Fibroblast of skin of left quadriceps (primary cell): Measurements from ENCODE around the gene RTN4RL1.
"Not testable (repeated sequence)": the region's sequence is repeated elsewhere in the genome, so short reads cannot be mapped to it uniquely, and the experiment has no call there.

Experiments
- DNase-seq, 2 experiments: peaks; one replicate each; pipeline ENCODE4 v3.0.0-alpha.2; 2013; ENCODE audit warnings: low read depth in 2 of 2

Gene RTN4RL1

DNA sequence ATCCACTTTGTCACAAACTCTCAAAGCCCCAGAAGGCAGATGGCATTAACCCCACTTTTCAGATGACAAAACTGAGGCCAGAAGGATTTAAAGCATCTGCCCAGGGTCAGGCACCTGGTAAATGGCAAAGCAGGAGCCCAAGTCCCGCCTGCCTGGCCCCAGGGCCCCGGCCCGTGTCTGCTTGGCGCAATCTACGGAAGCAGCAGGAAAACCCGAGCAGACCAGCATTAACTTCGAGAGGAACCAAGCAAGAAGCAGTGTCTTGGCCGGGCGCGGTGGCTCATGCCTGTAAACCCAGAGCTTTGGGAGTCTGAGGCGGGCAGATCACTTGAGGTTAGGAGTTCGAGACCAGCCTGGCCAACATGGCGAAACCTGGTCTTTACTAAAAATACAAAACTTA lies 21.6 kb downstream of the RTN4RL1 start:
- no peak for DNase-seq

- DNase-seq: no peak
These were observed 22.3 kb downstream of the RTN4RL1 start for GRCh38 chr17:2002767-2003329.

DNA sequence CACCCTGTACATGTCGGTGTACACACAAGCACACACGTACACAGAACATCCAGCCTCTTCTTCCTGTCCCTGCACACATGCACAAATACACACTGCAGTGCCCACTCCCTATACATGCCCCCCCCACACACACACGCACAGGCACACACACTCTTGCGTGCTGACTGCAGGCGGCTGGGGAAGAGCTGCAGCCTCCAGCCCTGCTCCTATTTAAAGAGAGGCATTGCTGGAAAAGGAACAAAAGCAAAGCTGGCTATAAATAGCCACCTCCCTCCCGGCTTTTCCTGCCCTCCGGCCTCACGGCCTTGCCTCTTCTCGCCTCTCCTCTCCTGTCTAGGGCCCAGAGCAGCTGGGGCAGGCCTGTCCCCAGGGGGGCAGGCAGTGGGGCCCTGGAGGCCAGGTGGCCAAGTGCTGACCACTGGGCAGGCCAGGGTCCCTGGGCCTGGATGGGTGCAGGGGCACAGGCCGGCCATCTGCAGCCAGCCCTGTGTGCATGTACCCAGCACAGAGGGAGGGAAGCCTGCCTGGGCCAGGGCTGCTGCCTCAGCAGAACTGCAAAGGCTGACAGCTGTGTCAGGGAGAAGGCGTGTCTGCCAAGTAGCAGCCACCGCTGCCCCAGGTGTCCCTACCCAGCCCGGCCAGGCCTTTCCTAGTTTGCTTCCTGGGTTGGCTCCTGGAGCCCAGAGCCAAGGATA lies 25.4 kb downstream of the RTN4RL1 start:
- no peak for DNase-seq

DNA sequence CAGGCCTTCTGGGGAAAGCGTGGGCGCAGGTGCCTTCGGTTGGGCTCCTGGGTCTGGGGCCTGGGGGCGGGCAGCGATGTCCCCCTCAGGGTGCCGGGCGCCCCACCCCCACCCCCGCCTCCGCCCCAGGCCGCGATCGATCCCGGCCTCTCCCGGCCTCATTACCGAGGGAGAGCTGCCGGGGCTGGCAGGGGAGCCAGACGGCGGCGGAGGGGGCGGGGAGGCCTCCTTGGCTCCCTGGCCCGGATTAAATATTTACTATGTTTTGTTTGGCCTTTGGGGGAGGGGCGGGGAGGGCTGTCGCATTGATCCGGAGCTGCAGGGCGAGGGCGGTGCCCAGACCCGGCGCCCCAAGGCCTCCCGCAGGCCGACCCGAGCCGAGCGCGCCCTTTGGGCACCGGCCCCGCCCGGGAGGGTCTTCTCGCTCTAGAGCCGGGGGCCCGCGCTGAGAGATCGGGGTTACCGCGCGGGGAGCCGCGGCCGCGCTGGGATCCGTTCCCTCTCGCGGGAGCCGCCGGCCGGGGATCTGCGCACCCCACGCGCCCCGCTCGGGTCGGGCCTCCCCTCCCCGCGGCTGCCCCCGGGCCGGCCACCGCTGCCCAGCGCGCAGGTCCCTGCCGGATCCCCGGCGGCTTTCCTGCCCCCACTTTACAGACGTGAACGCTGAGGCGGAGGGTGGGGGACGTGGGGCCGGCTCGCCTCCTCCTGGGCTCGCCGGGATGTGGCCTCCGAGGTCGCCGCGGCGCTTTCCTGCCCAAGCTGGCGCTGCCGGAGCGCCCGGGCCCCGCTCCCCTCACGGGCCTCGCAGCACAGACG lies 27.0 kb downstream of the RTN4RL1 start:
- DNase-seq: no peak

DNA sequence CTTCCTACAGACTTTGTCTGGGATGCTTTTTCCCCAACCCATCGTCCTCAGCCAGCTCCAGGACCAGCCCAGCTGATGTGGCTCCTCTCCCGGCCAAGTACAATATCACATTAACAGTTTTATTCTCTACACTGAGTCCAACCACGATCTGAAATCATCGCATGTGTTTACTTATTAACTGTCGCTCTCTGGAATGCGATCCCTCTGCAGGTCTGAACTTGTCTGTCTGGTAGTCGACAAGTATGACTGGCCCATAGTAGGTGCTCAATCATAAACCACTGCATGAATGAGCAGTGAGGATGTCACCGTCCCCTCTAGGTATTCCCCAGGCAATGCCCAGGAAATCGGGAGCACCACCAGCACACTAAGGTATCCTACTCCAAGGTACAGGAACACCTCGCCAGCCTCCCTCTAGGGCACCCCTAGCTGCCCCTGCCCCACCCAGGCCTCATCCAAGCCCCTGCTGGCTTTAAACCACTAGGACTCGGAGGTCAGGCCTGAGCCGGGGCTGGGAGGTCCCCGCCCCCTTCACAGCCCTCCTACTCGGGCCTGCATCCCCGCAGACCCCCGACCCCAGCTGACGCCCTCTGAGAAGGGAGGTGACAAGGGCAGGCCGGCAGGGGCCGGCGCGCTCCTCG lies 27.7 kb downstream of the RTN4RL1 start:
- DNase-seq: no peak

GRCh38 chr17:1996800-1997288 lies 28.3 kb downstream of the RTN4RL1 start:
- no peak for DNase-seq

DNA sequence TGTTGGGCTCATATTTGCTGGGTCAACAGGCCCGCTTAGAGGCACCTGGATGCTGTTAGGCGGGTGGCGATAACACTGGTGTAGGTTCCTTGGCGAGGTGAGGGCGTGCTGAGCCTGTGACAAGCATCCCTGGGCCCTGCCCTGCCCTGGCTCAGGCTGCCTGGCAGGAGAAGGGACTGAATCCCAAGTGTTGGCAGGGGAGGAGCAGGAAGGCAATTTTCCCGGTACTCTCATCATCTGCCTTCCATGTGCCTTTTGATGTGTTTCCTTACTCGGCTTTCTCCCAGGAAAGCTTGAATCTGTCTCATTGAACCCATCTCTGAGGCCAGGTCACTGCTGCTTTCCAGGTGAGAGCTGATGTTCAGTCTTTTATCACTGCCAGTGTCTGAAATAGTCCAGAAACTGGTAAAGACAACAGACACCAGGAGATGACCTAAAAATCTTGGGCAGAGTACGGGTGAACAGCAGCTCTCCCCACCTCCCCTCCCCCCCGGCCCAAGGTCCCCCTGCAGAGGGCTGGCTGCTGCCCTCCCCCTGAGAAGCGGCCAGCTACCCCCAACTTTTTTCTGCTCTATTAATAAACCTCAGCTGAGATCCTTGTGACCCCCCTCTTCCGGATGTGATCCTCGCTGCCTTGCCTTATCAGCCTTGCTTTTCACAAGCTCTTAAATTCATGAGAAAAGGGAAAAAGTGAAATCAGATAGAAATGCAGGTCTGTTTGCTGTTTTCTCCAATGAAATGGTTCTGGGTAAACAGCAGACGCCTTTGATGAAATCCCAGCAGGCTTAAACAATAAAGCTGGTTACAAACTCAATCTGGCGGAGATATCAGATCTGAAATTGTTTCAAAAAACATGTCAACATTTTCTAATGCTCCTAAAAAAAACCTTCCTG lies 29.0 kb downstream of the RTN4RL1 start:
- no peak for DNase-seq

DNA sequence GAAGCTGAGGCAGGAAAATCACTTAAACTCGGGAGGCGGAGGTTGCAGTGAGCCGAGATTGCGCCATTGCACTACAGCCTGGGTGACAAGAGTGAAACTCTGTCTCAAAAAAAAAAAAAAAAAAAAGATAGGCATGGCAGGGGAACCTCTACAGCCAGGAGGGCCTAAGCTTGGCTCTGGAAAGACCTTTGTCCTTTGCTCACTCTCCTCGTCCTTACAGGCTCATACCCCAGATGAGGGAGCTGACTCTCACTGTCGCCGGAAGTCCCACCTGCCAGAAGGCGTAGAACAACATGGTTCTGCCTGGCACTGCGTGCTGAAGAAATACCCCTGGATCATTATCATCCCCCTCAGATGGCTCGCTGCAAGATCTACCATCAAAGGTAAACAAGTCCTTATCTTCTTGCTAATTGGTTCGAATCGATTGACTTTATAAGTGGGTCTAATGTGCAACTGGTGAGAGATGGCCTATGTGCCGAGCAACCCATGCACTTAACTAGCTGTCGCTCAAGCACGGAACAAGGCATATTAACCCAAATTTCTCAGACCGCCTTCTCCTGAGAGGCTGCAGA lies 29.7 kb downstream of the RTN4RL1 start:
- no peak for DNase-seq

- no peak for DNase-seq
These were observed 30.4 kb downstream of the RTN4RL1 start for GRCh38 chr17:1994707-1995106.

GRCh38 chr17:1992541-1992940 lies 32.6 kb downstream of the RTN4RL1 start:
- no peak for DNase-seq

GRCh38 chr17:1989135-1989534 lies 36.0 kb downstream of the RTN4RL1 start:
- peak; percentile 70 to 72 for DNase-seq

- no peak for DNase-seq
These were observed 38.2 kb downstream of the RTN4RL1 start for GRCh38 chr17:1986783-1987451.

DNA sequence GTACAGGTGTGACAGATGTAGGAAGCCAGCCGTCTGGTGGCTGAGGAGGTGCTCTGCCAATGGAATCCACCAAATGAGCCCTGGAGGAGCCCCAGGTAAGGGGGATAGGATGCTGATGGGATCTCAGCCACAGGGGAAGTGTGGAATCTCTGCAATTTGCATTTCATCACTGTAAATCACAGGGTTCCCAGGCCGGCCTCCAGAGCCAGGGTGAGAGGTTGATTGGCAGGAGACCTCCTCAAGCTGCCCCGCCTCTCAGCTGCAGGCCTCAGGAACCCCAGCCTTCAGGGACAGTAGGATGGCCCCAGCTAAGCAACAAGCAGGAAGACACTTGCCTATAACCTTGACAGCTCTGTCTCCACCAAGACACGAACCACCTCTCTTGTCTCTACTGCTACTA lies 39.4 kb downstream of the RTN4RL1 start:
- no peak for DNase-seq

DNA sequence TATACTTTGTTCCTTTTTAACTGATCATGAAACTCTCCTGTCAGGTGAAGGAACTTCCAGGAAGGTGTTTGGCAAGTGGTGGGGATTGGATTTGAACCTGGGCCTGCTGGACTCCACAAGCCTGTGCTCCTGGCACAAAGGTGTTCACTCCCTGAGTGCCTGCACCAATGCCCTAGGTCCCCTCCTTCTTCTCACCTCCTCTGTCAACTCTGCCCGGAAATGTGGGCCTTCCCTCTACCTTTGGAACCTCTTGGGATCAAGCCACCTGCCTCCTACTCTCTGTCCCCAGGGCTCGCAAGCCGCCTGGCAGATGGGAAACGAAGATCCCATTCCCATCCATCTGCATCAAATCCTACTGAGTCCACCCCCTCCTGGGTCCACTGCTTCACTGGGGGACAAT lies 40.0 kb downstream of the RTN4RL1 start:
- no peak for DNase-seq

GRCh38 chr17:1982793-1983366 lies 42.3 kb downstream of the RTN4RL1 start:
- not testable (repeated sequence) for DNase-seq

DNA sequence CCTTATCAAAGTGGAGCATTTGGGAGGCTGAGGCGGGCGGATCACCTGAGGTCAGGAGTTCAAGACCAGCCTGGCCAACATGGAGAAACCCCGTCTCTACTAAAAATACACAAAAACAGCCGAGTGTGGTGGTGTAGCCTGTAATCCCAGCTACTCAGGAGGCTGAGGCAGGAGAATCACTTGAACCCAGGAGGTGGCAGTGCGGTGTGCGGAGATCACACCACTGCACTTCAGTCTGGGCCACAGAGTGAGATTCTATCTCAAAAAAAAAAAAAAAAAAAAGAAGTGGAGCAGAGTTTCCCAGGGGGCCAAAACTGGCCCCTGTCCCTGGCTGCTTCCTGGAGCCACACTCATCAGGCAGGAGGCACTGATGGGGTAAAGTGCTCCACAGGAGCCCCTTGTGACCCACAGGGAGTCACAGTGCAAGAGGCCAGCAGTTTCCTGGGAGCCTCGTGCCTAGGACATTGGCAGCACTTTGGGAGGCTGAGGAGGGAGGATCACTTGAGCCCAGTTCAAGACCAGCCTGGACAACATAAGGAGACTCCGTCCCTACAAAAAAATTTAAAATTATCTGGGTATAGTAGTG lies 44.4 kb downstream of the RTN4RL1 start:
- no peak for DNase-seq

DNA sequence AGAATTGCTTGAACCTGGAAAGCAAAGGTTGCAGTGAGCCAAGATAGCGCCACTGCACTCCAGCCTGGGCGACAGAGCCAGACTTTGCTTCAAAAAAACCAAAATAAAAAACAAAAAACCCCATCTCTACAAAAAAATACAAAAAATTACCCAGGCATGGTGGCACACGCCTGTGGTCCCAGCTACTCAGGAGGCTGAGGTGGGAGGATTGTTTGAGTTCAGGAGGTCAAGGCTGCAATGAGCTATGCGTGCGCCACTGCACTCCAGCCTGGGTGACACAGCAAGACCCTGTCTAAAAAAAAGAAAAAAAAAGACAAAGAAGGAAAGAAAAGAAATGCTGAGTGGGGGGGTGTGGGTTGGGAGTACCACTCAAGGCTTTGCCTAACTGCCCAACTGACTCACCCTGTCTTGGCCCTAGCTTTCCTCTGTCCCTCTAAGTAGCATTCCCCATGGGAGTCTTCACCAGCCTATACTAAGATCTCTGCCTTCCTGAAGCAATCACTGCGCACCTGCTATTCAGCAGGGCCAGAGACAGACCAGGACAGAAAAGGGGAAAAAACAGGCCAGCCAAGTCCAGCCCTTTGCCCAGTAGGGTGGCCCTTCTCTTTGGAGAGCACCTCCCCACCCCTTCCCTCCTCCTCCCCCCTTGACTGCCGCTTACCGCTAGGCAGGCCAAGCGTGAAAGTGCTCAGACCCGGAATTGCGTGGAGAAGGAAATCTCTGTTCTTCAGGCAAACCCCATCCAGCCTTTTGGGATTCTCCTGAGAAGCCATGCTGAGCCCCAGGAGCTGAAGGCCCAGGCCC lies 45.8 kb downstream of the RTN4RL1 start:
- no peak for DNase-seq

- no peak for DNase-seq
These were observed 46.7 kb downstream of the RTN4RL1 start for GRCh38 chr17:1978396-1978949.
